ENCODE measurements around the gene CLMN. TPM values are rescaled to one million over a fixed set of nuclear protein-coding genes. Genes with fewer than 3 reads are reported as not detected.

The CLMN gene
- total and polyA plus RNA-seq, 2 donors (not counting 1 experiment from before 2014, with no cell fraction given), result 9.6 to 51.5 TPM

GRCh38 chr14:95235767-95236166 lies 83.9 kb downstream of the CLMN start:
- intact Hi-C loops (cut with micrococcal nuclease), result no loop called here
- H3K36me3 ChIP-seq (replicated peaks in 1 of 2; ENCODE audit: control extremely low read depth in 1 of 2, control insufficient read depth in 1 of 2, extremely low read depth in 1 of 2, insufficient read depth in 2 of 2, low read length in 1 of 2), result peaks cover 0 to 2% of the 10 kb centered on the region in 2 experiments
- ATAC-seq (ENCODE audit: low read depth) (no peak), DNase-seq (no peak)
- no peak overlapping the region for H3K27ac ChIP-seq (ENCODE audit: low read length in 2 of 2)
- CTCF ChIA-PET, result no interaction called here
- no peak overlapping the region for H3K4me3 ChIP-seq (ENCODE audit: control extremely low read depth in 1 of 5, extremely low read depth in 1 of 5, insufficient read depth in 1 of 5, low read depth in 2 of 5, low read length in 4 of 5)
- peaks cover 0 to 3% (median 0%) of the 10 kb centered on the region in 3 donors for H3K9me3 ChIP-seq (ENCODE audit: control extremely low read depth in 1 of 3, control insufficient read depth in 2 of 3, insufficient read depth in 1 of 3, low read length in 2 of 3)
- Mint-ChIP-seq H3K27me3 (no peaks in the 10 kb centered on the region), H3K4me1 (peaks cover 33% of the 10 kb centered on the region), H3K27ac (no peak overlapping the region), H3K4me3 (no peak overlapping the region), H3K9me3 (ENCODE audit: insufficient read depth) (no peaks in the 10 kb centered on the region)
- 97% methylated on average over 11 of the region's 14 CpGs for WGBS (ENCODE audit: insufficient coverage)
- peaks cover 9% of the 10 kb centered on the region for H4K20me1 ChIP-seq (ENCODE audit: control insufficient read depth, insufficient read depth, low read length, poor library complexity, severe bottlenecking)
- H2AFZ ChIP-seq (ENCODE audit: insufficient read depth, low read depth, low read length, poor library complexity, severe bottlenecking), result no peak overlapping the region
- no peaks in the 10 kb centered on the region for H3K79me2 ChIP-seq (ENCODE audit: control insufficient read depth, insufficient read depth, low read length)
- H3K9ac ChIP-seq (ENCODE audit: low read length), result no peak overlapping the region
- TF ChIP-seq CTCF (IDR thresholded peaks at IDR 0.05) (no peak), EZH2 (IDR thresholded peaks at IDR 0.05; ENCODE audit: borderline replicate concordance, insufficient read depth, low read depth, low read length, poor library complexity, severe bottlenecking) (no peak)
- no peaks in the 10 kb centered on the region for H3K27me3 ChIP-seq (replicated peaks in 1 of 4; ENCODE audit: control extremely low read depth in 1 of 4, control insufficient read depth in 3 of 4, insufficient read depth in 4 of 4, low read length in 3 of 4)
- H3K4me2 ChIP-seq (replicated peaks; ENCODE audit: low read depth, low read length, poor library complexity, severe bottlenecking), result no peak overlapping the region
- H3K4me1 ChIP-seq (ENCODE audit: control insufficient read depth in 2 of 2, insufficient read depth in 2 of 2, low read length in 2 of 2), result peaks cover 21% of the 10 kb centered on the region in 2 donors
- POLR2A ChIA-PET, result no interaction called here

GRCh38 chr14:95235351-95235750 lies 84.4 kb downstream of the CLMN start:
- TF ChIP-seq EZH2 (IDR thresholded peaks at IDR 0.05; ENCODE audit: borderline replicate concordance, insufficient read depth, low read depth, low read length, poor library complexity, severe bottlenecking), result no peak
- TF ChIP-seq CTCF (IDR thresholded peaks at IDR 0.05), result no peak
- H3K4me1 ChIP-seq (ENCODE audit: control insufficient read depth in 2 of 2, insufficient read depth in 2 of 2, low read length in 2 of 2), result peaks cover 18 to 19% of the 10 kb centered on the region in 2 donors
- intact Hi-C loops (cut with micrococcal nuclease), result no loop called here
- peaks cover 0 to 2% of the 10 kb centered on the region in 2 experiments for H3K36me3 ChIP-seq (replicated peaks in 1 of 2; ENCODE audit: control extremely low read depth in 1 of 2, control insufficient read depth in 1 of 2, extremely low read depth in 1 of 2, insufficient read depth in 2 of 2, low read length in 1 of 2)
- H3K9me3 ChIP-seq (ENCODE audit: control extremely low read depth in 1 of 3, control insufficient read depth in 2 of 3, insufficient read depth in 1 of 3, low read length in 2 of 3), result peaks cover 0 to 3% (median 0%) of the 10 kb centered on the region in 3 donors
- no peak overlapping the region for H2AFZ ChIP-seq (ENCODE audit: insufficient read depth, low read depth, low read length, poor library complexity, severe bottlenecking)
- Mint-ChIP-seq H3K4me1 (peaks cover 29% of the 10 kb centered on the region), H3K9me3 (ENCODE audit: insufficient read depth) (no peaks in the 10 kb centered on the region), H3K27me3 (peaks cover under 1% of the 10 kb centered on the region), H3K4me3 (no peak overlapping the region), H3K27ac (no peak overlapping the region)
- no peaks in the 10 kb centered on the region for H3K79me2 ChIP-seq (ENCODE audit: control insufficient read depth, insufficient read depth, low read length)
- no peak overlapping the region for H3K4me3 ChIP-seq (ENCODE audit: control extremely low read depth in 1 of 5, extremely low read depth in 1 of 5, insufficient read depth in 1 of 5, low read depth in 2 of 5, low read length in 4 of 5)
- WGBS (ENCODE audit: insufficient coverage), result 96% methylated on average over 4 of the region's 4 CpGs
- H3K27me3 ChIP-seq (replicated peaks in 1 of 4; ENCODE audit: control extremely low read depth in 1 of 4, control insufficient read depth in 3 of 4, insufficient read depth in 4 of 4, low read length in 3 of 4), result no peaks in the 10 kb centered on the region
- ATAC-seq (ENCODE audit: low read depth) (no peak), DNase-seq (no peak)
- H3K4me2 ChIP-seq (replicated peaks; ENCODE audit: low read depth, low read length, poor library complexity, severe bottlenecking), result no peak overlapping the region
- ChIA-PET POLR2A (no interaction called here), CTCF (interaction anchor here (0.7 kb wide), 1 partner anchor 535 kb away, joined by 3 read pairs; no protein-coding TSS in a partner anchor)
- no peak overlapping the region for H3K27ac ChIP-seq (ENCODE audit: low read length in 2 of 2)
- no peak overlapping the region for H3K9ac ChIP-seq (ENCODE audit: low read length)
- H4K20me1 ChIP-seq (ENCODE audit: control insufficient read depth, insufficient read depth, low read length, poor library complexity, severe bottlenecking), result peaks cover 5% of the 10 kb centered on the region
